A673 (cell line): ENCODE results near the gene MYOF.

ENCODE experiments used
- EZH2 ChIP-seq: fragments of 200-600 bp; sonication (generic); IDR thresholded peaks from 2 replicates; pipeline ENCODE4 v1.6.1; 2017; ENCODE audit warnings: borderline replicate concordance, low read depth, mild to moderate bottlenecking, mixed read lengths, antibody characterized with exemption, low read length; ENCODE audit not compliant: poor library complexity, severe bottlenecking
- TF ChIP-seq, protein P1 (sequence below): fragments of 300-800, 200-600 bp; sonication (generic); conservative IDR thresholded peaks from 2 replicates; pipeline ENCODE4 v1.5.1; 2017; ENCODE audit warnings: low read depth, mild to moderate bottlenecking, antibody characterized with exemption, low read length, moderate library complexity, mixed read lengths

DNA sequence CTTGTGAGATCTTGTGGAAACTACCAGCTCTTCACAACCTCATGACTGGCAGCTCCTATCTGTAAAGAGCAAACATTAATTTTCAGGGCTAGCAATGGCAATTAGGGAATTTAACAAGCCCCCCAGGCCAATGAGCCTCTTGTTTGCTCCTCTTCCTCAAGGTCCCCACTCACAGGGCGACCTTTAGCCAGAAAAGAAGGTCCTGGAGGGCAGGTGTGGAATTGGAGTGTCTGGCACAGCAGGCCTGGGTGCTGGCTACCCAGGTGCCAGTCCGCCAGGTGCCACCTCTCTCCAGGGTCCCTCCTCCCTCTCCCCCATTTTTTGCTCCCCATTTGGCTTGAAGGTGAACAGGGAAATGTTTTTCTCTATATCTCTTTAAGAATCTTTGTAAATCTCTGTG lies 12.4 kb upstream of the MYOF start:
- TF ChIP-seq, protein P1, sequence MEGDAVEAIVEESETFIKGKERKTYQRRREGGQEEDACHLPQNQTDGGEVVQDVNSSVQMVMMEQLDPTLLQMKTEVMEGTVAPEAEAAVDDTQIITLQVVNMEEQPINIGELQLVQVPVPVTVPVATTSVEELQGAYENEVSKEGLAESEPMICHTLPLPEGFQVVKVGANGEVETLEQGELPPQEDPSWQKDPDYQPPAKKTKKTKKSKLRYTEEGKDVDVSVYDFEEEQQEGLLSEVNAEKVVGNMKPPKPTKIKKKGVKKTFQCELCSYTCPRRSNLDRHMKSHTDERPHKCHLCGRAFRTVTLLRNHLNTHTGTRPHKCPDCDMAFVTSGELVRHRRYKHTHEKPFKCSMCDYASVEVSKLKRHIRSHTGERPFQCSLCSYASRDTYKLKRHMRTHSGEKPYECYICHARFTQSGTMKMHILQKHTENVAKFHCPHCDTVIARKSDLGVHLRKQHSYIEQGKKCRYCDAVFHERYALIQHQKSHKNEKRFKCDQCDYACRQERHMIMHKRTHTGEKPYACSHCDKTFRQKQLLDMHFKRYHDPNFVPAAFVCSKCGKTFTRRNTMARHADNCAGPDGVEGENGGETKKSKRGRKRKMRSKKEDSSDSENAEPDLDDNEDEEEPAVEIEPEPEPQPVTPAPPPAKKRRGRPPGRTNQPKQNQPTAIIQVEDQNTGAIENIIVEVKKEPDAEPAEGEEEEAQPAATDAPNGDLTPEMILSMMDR = no peak
- TF ChIP-seq EZH2 = no peak
